ENCODE measurements around the gene KCNG1. TPM values are rescaled to one million over a fixed set of nuclear protein-coding genes. Genes with fewer than 3 reads are reported as not detected.

Gene KCNG1
- total and polyA plus RNA-seq, 2 experiments from 2014 or later = 8.1 to 26.3 TPM

DNA sequence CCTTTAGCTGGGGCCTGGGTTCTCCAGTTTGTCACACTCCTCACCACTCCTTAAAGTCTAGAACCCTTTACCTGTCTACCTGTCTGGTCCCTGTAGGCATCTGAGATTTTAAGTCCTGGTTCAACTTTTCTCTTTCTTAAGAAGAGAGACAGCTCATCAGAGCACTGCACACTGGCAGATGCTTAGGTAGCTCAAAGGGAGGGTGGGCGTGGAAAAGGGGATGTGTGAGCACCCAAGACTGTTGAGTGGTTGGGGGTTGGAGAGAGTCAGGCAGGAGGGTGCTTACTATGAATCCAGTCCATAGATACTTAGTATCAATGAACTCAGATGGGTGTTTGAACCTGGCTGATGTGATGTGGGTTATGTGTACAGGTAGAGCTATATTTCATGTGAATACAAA, 6.6 kb upstream of the KCNG1 start:
- no peak for DNase-seq (ENCODE audit: low spot score)
- Histone ChIP-seq H3K4me1 (ENCODE audit: insufficient read depth) (no peaks in the 10 kb centered on the region; the same call in 1 of the 2 replicates), H3K9me2 (ENCODE audit: insufficient read depth) (no peaks in the 10 kb centered on the region), H3K27me3 (ENCODE audit: insufficient read depth) (peaks cover 15% of the 10 kb centered on the region), H3K36me3 (ENCODE audit: insufficient read depth) (no peaks in the 10 kb centered on the region), H3K4me2 (no peak overlapping the region), H4K20me1 (replicated peaks; ENCODE audit: insufficient read depth) (no peaks in the 10 kb centered on the region), H3K4me3 (no peak overlapping the region), H3K79me2 (replicated peaks; ENCODE audit: insufficient read depth) (no peaks in the 10 kb centered on the region), H3F3A (replicated peaks; ENCODE audit: low read depth) (no peaks in the 10 kb centered on the region), H2AFZ (no peak overlapping the region), H3K27ac (ENCODE audit: low read depth) (no peak overlapping the region)
- peaks cover 12% of the 10 kb centered on the region for H3K9me3 Mint-ChIP-seq
- H3K27ac Mint-ChIP-seq = no peak overlapping the region
- peaks cover 10% of the 10 kb centered on the region; the same call in 2 of the 3 replicates for H3K4me1 Mint-ChIP-seq
- no peak for ATAC-seq
- TF ChIP-seq STAT1 (IDR thresholded peaks at IDR 0.05; ENCODE audit: unreplicated experiment) (no peak), EZH2phosphoT487 (IDR thresholded peaks at IDR 0.05; ENCODE audit: unreplicated experiment) (no peak), ZNF114 (CRISPR knock-in tag; IDR thresholded peaks at IDR 0.05) (no peak), POLR2AphosphoS5 (IDR thresholded peaks at IDR 0.05; ENCODE audit: low read depth) (no peak), JUNB (IDR thresholded peaks at IDR 0.05; ENCODE audit: unreplicated experiment) (no peak)
- TF ChIP-seq, protein P1, sequence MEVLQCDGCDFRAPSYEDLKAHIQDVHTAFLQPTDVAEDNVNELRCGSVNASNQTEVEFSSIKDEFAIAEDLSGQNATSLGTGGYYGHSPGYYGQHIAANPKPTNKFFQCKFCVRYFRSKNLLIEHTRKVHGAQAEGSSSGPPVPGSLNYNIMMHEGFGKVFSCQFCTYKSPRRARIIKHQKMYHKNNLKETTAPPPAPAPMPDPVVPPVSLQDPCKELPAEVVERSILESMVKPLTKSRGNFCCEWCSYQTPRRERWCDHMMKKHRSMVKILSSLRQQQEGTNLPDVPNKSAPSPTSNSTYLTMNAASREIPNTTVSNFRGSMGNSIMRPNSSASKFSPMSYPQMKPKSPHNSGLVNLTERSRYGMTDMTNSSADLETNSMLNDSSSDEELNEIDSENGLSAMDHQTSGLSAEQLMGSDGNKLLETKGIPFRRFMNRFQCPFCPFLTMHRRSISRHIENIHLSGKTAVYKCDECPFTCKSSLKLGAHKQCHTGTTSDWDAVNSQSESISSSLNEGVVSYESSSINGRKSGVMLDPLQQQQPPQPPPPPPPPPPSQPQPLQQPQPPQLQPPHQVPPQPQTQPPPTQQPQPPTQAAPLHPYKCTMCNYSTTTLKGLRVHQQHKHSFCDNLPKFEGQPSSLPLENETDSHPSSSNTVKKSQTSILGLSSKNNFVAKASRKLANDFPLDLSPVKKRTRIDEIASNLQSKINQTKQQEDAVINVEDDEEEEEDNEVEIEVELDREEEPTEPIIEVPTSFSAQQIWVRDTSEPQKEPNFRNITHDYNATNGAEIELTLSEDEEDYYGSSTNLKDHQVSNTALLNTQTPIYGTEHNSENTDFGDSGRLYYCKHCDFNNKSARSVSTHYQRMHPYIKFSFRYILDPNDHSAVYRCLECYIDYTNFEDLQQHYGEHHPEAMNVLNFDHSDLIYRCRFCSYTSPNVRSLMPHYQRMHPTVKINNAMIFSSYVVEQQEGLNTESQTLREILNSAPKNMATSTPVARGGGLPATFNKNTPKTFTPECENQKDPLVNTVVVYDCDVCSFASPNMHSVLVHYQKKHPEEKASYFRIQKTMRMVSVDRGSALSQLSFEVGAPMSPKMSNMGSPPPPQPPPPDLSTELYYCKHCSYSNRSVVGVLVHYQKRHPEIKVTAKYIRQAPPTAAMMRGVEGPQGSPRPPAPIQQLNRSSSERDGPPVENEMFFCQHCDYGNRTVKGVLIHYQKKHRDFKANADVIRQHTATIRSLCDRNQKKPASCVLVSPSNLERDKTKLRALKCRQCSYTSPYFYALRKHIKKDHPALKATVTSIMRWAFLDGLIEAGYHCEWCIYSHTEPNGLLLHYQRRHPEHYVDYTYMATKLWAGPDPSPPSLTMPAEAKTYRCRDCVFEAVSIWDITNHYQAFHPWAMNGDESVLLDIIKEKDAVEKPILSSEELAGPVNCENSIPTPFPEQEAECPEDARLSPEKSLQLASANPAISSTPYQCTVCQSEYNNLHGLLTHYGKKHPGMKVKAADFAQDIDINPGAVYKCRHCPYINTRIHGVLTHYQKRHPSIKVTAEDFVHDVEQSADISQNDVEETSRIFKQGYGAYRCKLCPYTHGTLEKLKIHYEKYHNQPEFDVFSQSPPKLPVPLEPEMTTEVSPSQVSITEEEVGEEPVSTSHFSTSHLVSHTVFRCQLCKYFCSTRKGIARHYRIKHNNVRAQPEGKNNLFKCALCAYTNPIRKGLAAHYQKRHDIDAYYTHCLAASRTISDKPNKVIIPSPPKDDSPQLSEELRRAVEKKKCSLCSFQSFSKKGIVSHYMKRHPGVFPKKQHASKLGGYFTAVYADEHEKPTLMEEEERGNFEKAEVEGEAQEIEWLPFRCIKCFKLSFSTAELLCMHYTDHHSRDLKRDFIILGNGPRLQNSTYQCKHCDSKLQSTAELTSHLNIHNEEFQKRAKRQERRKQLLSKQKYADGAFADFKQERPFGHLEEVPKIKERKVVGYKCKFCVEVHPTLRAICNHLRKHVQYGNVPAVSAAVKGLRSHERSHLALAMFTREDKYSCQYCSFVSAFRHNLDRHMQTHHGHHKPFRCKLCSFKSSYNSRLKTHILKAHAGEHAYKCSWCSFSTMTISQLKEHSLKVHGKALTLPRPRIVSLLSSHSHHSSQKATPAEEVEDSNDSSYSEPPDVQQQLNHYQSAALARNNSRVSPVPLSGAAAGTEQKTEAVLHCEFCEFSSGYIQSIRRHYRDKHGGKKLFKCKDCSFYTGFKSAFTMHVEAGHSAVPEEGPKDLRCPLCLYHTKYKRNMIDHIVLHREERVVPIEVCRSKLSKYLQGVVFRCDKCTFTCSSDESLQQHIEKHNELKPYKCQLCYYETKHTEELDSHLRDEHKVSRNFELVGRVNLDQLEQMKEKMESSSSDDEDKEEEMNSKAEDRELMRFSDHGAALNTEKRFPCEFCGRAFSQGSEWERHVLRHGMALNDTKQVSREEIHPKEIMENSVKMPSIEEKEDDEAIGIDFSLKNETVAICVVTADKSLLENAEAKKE (CRISPR knock-in tag; IDR thresholded peaks at IDR 0.05) = no peak
- TF ChIP-seq, protein P2, sequence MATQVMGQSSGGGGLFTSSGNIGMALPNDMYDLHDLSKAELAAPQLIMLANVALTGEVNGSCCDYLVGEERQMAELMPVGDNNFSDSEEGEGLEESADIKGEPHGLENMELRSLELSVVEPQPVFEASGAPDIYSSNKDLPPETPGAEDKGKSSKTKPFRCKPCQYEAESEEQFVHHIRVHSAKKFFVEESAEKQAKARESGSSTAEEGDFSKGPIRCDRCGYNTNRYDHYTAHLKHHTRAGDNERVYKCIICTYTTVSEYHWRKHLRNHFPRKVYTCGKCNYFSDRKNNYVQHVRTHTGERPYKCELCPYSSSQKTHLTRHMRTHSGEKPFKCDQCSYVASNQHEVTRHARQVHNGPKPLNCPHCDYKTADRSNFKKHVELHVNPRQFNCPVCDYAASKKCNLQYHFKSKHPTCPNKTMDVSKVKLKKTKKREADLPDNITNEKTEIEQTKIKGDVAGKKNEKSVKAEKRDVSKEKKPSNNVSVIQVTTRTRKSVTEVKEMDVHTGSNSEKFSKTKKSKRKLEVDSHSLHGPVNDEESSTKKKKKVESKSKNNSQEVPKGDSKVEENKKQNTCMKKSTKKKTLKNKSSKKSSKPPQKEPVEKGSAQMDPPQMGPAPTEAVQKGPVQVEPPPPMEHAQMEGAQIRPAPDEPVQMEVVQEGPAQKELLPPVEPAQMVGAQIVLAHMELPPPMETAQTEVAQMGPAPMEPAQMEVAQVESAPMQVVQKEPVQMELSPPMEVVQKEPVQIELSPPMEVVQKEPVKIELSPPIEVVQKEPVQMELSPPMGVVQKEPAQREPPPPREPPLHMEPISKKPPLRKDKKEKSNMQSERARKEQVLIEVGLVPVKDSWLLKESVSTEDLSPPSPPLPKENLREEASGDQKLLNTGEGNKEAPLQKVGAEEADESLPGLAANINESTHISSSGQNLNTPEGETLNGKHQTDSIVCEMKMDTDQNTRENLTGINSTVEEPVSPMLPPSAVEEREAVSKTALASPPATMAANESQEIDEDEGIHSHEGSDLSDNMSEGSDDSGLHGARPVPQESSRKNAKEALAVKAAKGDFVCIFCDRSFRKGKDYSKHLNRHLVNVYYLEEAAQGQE (IDR thresholded peaks at IDR 0.05; ENCODE audit: unreplicated experiment) = no peak
- TF ChIP-seq, protein P3, sequence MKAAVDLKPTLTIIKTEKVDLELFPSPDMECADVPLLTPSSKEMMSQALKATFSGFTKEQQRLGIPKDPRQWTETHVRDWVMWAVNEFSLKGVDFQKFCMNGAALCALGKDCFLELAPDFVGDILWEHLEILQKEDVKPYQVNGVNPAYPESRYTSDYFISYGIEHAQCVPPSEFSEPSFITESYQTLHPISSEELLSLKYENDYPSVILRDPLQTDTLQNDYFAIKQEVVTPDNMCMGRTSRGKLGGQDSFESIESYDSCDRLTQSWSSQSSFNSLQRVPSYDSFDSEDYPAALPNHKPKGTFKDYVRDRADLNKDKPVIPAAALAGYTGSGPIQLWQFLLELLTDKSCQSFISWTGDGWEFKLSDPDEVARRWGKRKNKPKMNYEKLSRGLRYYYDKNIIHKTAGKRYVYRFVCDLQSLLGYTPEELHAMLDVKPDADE (IDR thresholded peaks at IDR 0.05) = no peak
- peaks cover 20% of the 10 kb centered on the region for H3K27me3 Mint-ChIP-seq (ENCODE audit: insufficient read depth, low read depth, poor library complexity)
- H3K36me3 Mint-ChIP-seq (ENCODE audit: low read depth) = peaks cover 4% of the 10 kb centered on the region; the same call in 2 of the 3 replicates
- H3K4me3 Mint-ChIP-seq = no peak overlapping the region
